ENCODE measurements around the gene JAZF1. TPM values are rescaled to one million over a fixed set of nuclear protein-coding genes. Genes with fewer than 3 reads are reported as not detected.
A peak's percentile ranks its signal among the peaks of the same experiment; 100 is the strongest.

Gene JAZF1
- total and polyA plus RNA-seq, 4 experiments from 2014 or later, result 3.7 to 8.3 (median 4.7) TPM

DNA sequence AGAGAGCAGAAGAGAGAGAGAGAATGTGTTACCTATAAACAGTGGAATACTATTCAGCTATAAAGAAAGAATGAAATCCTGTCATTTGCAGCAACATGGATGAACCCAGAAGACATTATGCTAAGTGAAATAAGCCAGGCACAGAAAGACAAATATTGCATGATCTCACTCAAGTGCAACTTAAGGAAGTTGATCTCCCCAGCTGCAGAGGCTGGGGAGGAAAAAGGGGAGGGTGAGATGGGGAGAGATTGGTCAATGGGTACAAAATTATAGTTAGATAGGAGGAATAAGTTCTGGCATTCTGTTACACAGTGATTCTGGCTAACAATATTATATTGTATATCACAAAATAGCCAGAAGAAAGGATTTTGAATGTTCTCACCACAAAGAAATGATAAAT, 11.2 kb upstream of the JAZF1 start:
- Histone ChIP-seq H3K4me3 (ENCODE audit: low read length in 2 of 2) (no peak overlapping the region), H3K9me3 (ENCODE audit: control insufficient read depth in 1 of 2, low read length in 2 of 2) (no peaks in the 10 kb centered on the region), H3K36me3 (ENCODE audit: insufficient read depth, low read length) (no peaks in the 10 kb centered on the region), H3K27ac (ENCODE audit: low read depth, low read length) (no peak overlapping the region), H3K4me1 (ENCODE audit: insufficient read depth, low read length) (no peaks in the 10 kb centered on the region), H3K27me3 (ENCODE audit: insufficient read depth, low read length) (no peaks in the 10 kb centered on the region)
- H3K27ac Mint-ChIP-seq, result no peak overlapping the region
- POLR2A ChIA-PET (ENCODE audit: partially characterized antibody), result no interaction called here
- intact Hi-C loops (cut with micrococcal nuclease), result no loop called here
- H3K4me3 Mint-ChIP-seq, result no peak overlapping the region
- H3K4me1 Mint-ChIP-seq, result peaks cover 0 to 10% (median 3%) of the 10 kb centered on the region in 4 donors
- peaks cover 6 to 14% of the 10 kb centered on the region in 2 donors for H3K27me3 Mint-ChIP-seq
- CTCF ChIA-PET (ENCODE audit: partially characterized antibody), result interaction anchor here (0.9 kb wide), 1 partner anchor 11 kb away, joined by 3 read pairs; the partner anchor contains the start of gene JAZF1
- H3K36me3 Mint-ChIP-seq, result no peaks in the 10 kb centered on the region
- H3K9me3 Mint-ChIP-seq, result no peaks in the 10 kb centered on the region
- no peak for DNase-seq

DNA sequence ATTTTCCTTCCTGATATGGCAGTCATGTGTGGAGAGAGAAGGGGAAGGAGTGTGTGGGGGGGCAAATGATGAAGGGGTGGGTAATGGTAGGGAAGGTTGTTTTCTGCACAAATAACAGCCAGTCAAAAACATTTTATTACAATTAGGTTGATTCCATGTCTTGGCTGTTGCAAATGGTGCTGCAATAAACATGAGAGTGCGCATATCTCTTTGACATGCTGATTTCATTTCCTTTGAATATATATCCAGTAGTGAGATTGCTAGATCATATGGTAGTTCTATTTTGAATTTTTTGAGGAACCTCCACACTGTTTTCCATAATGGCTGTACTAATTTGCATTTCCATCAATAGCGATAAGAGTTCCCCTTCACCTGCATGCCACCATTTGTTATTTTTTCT, 10.6 kb upstream of the JAZF1 start:
- Histone ChIP-seq H3K27me3 (ENCODE audit: insufficient read depth, low read length) (no peaks in the 10 kb centered on the region), H3K36me3 (ENCODE audit: insufficient read depth, low read length) (no peaks in the 10 kb centered on the region), H3K9me3 (ENCODE audit: control insufficient read depth in 1 of 2, low read length in 2 of 2) (no peaks in the 10 kb centered on the region), H3K4me1 (ENCODE audit: insufficient read depth, low read length) (no peaks in the 10 kb centered on the region), H3K4me3 (ENCODE audit: low read length in 2 of 2) (no peak overlapping the region), H3K27ac (ENCODE audit: low read depth, low read length) (no peak overlapping the region)
- no peaks in the 10 kb centered on the region for H3K36me3 Mint-ChIP-seq
- ChIA-PET CTCF (ENCODE audit: partially characterized antibody) (no interaction called here), POLR2A (ENCODE audit: partially characterized antibody) (no interaction called here)
- H3K27me3 Mint-ChIP-seq, result peaks cover 6 to 13% of the 10 kb centered on the region in 2 donors
- H3K27ac Mint-ChIP-seq, result no peak overlapping the region
- peaks cover 0 to 10% (median 3%) of the 10 kb centered on the region in 4 donors for H3K4me1 Mint-ChIP-seq
- H3K4me3 Mint-ChIP-seq, result no peak overlapping the region
- no peaks in the 10 kb centered on the region for H3K9me3 Mint-ChIP-seq
- no peak for DNase-seq
- intact Hi-C loops (cut with micrococcal nuclease), result no loop called here

DNA sequence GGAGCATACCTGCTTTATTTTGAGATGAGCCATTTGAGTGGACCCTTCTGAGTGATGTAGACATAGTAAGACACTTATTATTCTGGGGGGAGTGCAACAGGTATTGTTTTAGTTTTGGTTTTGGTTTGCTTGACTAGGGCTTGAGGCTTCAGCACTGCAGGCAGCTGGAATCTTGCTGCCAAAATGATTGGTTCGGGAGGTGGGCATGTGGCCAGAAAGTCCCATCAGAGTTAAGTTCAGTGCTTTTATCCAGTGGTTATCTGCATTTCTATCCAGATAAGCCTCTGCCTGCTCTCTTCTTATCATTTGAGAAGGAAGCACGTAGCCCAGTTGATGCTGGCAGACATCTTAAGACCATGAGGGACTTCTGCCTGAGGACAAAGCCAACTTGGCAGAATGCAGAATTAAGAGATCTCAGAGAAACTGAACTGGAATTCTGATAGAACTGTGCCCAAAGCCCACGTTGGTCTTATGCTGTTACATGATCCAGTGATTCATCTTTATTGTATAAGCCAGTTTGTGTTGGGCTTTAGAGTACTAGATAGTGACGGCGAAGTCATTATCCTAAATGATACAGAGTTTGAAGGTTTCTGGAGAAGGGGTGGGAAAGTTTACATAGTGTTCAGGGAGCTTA, 9.6 kb upstream of the JAZF1 start:
- Histone ChIP-seq H3K36me3 (ENCODE audit: insufficient read depth, low read length) (no peaks in the 10 kb centered on the region), H3K9me3 (ENCODE audit: control insufficient read depth in 1 of 2, low read length in 2 of 2) (no peaks in the 10 kb centered on the region), H3K4me3 (ENCODE audit: low read length in 2 of 2) (no peak overlapping the region), H3K27ac (ENCODE audit: low read depth, low read length) (no peak overlapping the region), H3K4me1 (ENCODE audit: insufficient read depth, low read length) (no peaks in the 10 kb centered on the region), H3K27me3 (ENCODE audit: insufficient read depth, low read length) (no peaks in the 10 kb centered on the region)
- Mint-ChIP-seq H3K36me3 (no peaks in the 10 kb centered on the region), H3K4me3 (peak overlapping the region in 6 of 8 donors; percentile 3 to 52 (median 40)), H3K27ac (no peak overlapping the region), H3K4me1 (peaks cover 0 to 10% (median 3%) of the 10 kb centered on the region in 4 donors), H3K27me3 (peaks cover 4 to 9% of the 10 kb centered on the region in 2 donors), H3K9me3 (no peaks in the 10 kb centered on the region)
- POLR2A ChIA-PET (ENCODE audit: partially characterized antibody), result no interaction called here
- DNase-seq, result no peak
- CTCF ChIA-PET (ENCODE audit: partially characterized antibody), result no interaction called here
- intact Hi-C loops (cut with micrococcal nuclease), result no loop called here

DNA sequence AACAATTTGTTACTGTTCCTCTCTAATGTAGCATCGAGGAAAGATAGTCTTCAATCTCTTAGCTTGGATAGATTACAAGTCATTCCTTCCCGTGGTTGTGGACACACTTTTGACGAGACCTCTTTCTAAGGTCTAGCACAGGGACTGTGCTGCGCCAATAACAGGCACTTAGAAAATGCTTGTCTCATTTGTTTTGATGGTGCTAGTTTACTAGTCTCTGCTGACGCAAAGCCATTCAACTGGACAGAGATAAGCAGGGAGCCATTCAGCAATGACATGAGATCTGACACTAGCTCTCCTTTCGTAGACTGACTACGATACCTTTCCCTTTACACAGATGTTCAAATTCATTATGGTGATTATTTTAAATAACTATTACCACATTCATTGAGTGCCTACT, 6.4 kb upstream of the JAZF1 start:
- peaks cover 0 to 10% (median 3%) of the 10 kb centered on the region in 4 donors for H3K4me1 Mint-ChIP-seq
- no peaks in the 10 kb centered on the region for H3K4me1 ChIP-seq (ENCODE audit: insufficient read depth, low read length)
- no peaks in the 10 kb centered on the region for H3K9me3 ChIP-seq (ENCODE audit: control insufficient read depth in 1 of 2, low read length in 2 of 2)
- H3K4me3 Mint-ChIP-seq, result no peak overlapping the region
- no peak for DNase-seq
- intact Hi-C loops (cut with micrococcal nuclease), result no loop called here
- ChIA-PET CTCF (ENCODE audit: partially characterized antibody) (no interaction called here), POLR2A (ENCODE audit: partially characterized antibody) (no interaction called here)
- H3K4me3 ChIP-seq (ENCODE audit: low read length in 2 of 2), result no peak overlapping the region
- no peaks in the 10 kb centered on the region for H3K36me3 ChIP-seq (ENCODE audit: insufficient read depth, low read length)
- peaks cover 0 to 13% of the 10 kb centered on the region in 2 donors for H3K27me3 Mint-ChIP-seq
- H3K27ac Mint-ChIP-seq, result no peak overlapping the region
- H3K36me3 Mint-ChIP-seq, result no peaks in the 10 kb centered on the region
- no peaks in the 10 kb centered on the region for H3K9me3 Mint-ChIP-seq
- no peak overlapping the region for H3K27ac ChIP-seq (ENCODE audit: low read depth, low read length)
- no peaks in the 10 kb centered on the region for H3K27me3 ChIP-seq (ENCODE audit: insufficient read depth, low read length)

DNA sequence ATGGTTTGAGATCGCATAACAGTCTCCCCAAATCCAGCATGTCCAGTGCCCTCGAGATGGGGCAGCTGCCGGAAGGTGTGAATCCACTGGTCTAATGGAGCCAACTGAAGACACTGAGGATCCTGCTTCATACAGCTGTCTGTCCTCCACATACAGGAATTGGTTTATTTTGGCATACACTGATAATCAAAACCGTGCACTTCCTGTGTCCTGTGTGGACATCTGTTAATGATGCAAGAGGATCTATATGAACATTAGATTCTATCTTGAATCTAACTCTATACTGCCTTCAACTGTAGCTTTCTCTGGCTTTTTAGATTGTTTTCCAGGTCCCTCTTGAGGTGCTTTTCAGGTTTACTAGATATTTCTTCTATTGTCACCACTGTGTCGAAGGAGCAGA, 3.0 kb upstream of the JAZF1 start:
- Histone ChIP-seq H3K4me3 (ENCODE audit: low read length in 2 of 2) (no peak overlapping the region), H3K36me3 (ENCODE audit: insufficient read depth, low read length) (no peaks in the 10 kb centered on the region), H3K4me1 (ENCODE audit: insufficient read depth, low read length) (peaks cover 12% of the 10 kb centered on the region), H3K27ac (ENCODE audit: low read depth, low read length) (no peak overlapping the region), H3K27me3 (ENCODE audit: insufficient read depth, low read length) (no peaks in the 10 kb centered on the region), H3K9me3 (ENCODE audit: control insufficient read depth in 1 of 2, low read length in 2 of 2) (no peaks in the 10 kb centered on the region)
- Mint-ChIP-seq H3K27ac (peak overlapping the region in 1 of 7 donors; percentile 13), H3K36me3 (peaks cover 0 to 8% of the 10 kb centered on the region in 2 donors), H3K27me3 (peaks cover 0 to 5% of the 10 kb centered on the region in 2 donors), H3K9me3 (no peaks in the 10 kb centered on the region), H3K4me1 (peaks cover 9 to 14% (median 12%) of the 10 kb centered on the region in 4 donors), H3K4me3 (no peak overlapping the region)
- ChIA-PET CTCF (ENCODE audit: partially characterized antibody) (no interaction called here), POLR2A (ENCODE audit: partially characterized antibody) (no interaction called here)
- no peak for DNase-seq
- intact Hi-C loops (cut with micrococcal nuclease), result loop anchor here (5.0 kb wide), 1 partner anchor 1321 kb away; the partner anchor contains the start of gene SKAP2

DNA sequence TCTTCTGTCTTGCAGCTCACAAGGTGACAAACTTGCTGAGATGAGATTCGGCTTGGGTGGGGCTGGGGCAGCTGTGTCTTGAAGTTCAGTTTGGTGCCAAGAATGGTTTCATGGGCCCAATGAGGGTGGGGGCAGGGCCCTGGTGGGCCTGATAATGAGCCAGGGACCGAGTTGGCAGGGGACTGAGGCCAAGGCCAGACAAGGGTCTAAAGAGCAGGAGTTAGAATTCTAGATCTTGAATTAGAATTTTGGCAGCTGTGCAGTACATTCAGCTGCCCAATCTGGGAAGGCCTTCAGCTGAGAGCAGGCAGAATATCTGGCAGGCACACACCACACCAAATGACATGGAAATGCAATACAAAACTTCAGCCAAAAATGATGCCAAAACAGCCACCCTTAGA, 1.5 kb upstream of the JAZF1 start:
- H3K9me3 Mint-ChIP-seq, result no peaks in the 10 kb centered on the region
- POLR2A ChIA-PET (ENCODE audit: partially characterized antibody), result no interaction called here
- Histone ChIP-seq H3K36me3 (ENCODE audit: insufficient read depth, low read length) (no peaks in the 10 kb centered on the region), H3K27ac (ENCODE audit: low read depth, low read length) (no peak overlapping the region), H3K27me3 (ENCODE audit: insufficient read depth, low read length) (no peaks in the 10 kb centered on the region), H3K9me3 (ENCODE audit: control insufficient read depth in 1 of 2, low read length in 2 of 2) (no peaks in the 10 kb centered on the region), H3K4me1 (ENCODE audit: insufficient read depth, low read length) (peaks cover 14% of the 10 kb centered on the region), H3K4me3 (ENCODE audit: low read length in 2 of 2) (no peak overlapping the region)
- peaks cover 0 to 9% of the 10 kb centered on the region in 2 donors for H3K36me3 Mint-ChIP-seq
- CTCF ChIA-PET (ENCODE audit: partially characterized antibody), result interaction anchor here (0.6 kb wide), 1 partner anchor 492 kb away, joined by 3 read pairs; no protein-coding TSS in a partner anchor
- no peak for DNase-seq
- H3K4me3 Mint-ChIP-seq, result peak overlapping the region in 5 of 8 donors; percentile 4 to 57 (median 39)
- H3K4me1 Mint-ChIP-seq, result peaks cover 12 to 15% (median 14%) of the 10 kb centered on the region in 4 donors
- H3K27ac Mint-ChIP-seq, result peak overlapping the region in 5 of 7 donors; percentile 1 to 81 (median 44)
- intact Hi-C loops (cut with micrococcal nuclease), result loop anchor here (5.0 kb wide), 1 partner anchor 1320 kb away; the partner anchor contains the start of gene SKAP2
- H3K27me3 Mint-ChIP-seq, result peaks cover 0 to 5% of the 10 kb centered on the region in 2 donors

DNA sequence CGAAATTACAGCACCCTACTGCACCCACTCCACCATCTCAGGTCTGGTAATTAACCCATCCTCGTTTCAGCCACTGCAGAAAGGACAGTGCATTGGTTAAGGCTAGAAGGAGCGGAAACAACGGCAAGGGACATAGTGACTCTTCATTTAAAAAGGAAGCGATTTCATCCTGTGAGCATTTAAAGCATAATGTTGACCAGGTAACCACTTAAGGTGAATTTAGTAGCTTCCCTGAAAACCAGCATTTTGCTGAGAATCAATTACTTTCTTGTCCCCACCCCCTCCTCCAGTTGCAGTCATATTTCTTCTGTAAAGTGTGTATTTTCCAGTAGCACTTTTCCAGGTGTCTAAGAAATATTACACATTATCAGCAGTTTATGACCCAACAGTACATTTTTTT, 821 bp upstream of the JAZF1 start:
- intact Hi-C loops (cut with micrococcal nuclease), result loop anchor here (5.0 kb wide), 1 partner anchor 1319 kb away; the partner anchor contains the start of gene SKAP2
- peak overlapping the region; percentile 86 to 99 (median 90) for H3K4me3 Mint-ChIP-seq
- peaks cover 0 to 9% of the 10 kb centered on the region in 2 donors for H3K36me3 Mint-ChIP-seq
- H3K4me3 ChIP-seq (ENCODE audit: low read length in 2 of 2), result peak overlapping the region in 1 of 2 donors; percentile 41
- H3K9me3 ChIP-seq (ENCODE audit: control insufficient read depth in 1 of 2, low read length in 2 of 2), result no peaks in the 10 kb centered on the region
- no peak for DNase-seq
- H3K27me3 ChIP-seq (ENCODE audit: insufficient read depth, low read length), result no peaks in the 10 kb centered on the region
- H3K27ac ChIP-seq (ENCODE audit: low read depth, low read length), result no peak overlapping the region
- H3K4me1 ChIP-seq (ENCODE audit: insufficient read depth, low read length), result peaks cover 14% of the 10 kb centered on the region
- CTCF ChIA-PET (ENCODE audit: partially characterized antibody), result interaction anchor here (0.6 to 1.0 kb wide), 2 partner anchors 11 to 492 kb away, joined by 3 read pairs; no protein-coding TSS in a partner anchor
- no peaks in the 10 kb centered on the region for H3K9me3 Mint-ChIP-seq
- POLR2A ChIA-PET (ENCODE audit: partially characterized antibody), result no interaction called here
- peaks cover 14 to 16% (median 15%) of the 10 kb centered on the region in 4 donors for H3K4me1 Mint-ChIP-seq
- H3K36me3 ChIP-seq (ENCODE audit: insufficient read depth, low read length), result no peaks in the 10 kb centered on the region
- peak overlapping the region; percentile 18 to 98 (median 94) for H3K27ac Mint-ChIP-seq
- peaks cover 0 to 5% of the 10 kb centered on the region in 2 donors for H3K27me3 Mint-ChIP-seq

Measured in CD4-positive, alpha-beta memory T cell (primary cell).